ENCODE data around the gene PDE8A. TPM values are rescaled to one million over a fixed set of nuclear protein-coding genes. Genes with fewer than 3 reads are reported as not detected.

The PDE8A gene
- total RNA-seq, 2 donors from 2014 or later, result 63.3 to 85.3 TPM

DNA sequence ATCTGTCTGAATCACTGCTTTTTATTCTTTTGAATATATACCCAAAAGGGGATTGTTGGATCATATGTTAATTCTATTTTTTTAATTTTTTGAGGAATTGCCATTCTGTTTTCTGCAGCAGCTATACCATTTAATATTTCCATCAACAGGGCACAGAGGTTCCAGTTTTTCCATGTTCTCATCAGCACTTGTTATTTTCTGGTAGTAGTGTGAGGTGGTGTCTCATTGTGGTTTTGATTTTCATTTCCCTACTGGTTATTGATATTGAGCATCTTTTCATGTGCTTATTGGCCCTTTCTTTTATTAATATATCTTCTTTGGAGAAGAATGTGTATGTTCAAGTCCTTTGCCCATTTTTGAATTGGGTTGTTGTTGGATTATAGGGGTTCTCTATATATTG is 68.1 kb downstream of the PDE8A start:
- intact Hi-C loops (cut with DNase I), result no loop called here
- H3K36me3 ChIP-seq, result no peaks in the 10 kb centered on the region

DNA sequence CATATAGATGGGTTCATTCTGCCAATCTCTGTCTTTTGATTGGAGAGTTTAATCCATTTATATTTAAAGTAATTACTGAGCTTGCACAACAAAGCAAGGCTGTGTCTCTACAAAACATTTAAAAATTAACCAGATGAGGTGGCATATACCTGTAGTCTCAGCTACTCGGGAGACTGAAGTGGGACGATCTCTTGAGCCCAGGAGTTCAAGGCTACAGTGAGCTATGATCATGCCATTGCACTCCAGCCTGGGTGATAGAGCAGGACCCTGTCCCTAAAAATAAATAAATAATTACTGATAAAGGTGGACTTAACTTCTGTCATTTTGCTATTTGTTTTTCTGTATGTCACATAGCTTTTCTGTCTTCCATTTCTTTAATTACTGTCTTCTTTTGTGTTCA is 78.1 kb downstream of the PDE8A start:
- H3K4me1 ChIP-seq, result no peaks in the 10 kb centered on the region
- H3K27ac ChIP-seq, result no peak overlapping the region
- DNase-seq, result no peak
- no peaks in the 10 kb centered on the region for H3K9me3 ChIP-seq
- H3K36me3 ChIP-seq, result no peaks in the 10 kb centered on the region
- H3K9ac ChIP-seq (ENCODE audit: low read depth in 2 of 2, low read length in 2 of 2), result no peak overlapping the region
- H3K27me3 ChIP-seq, result no peaks in the 10 kb centered on the region
- TF ChIP-seq, protein P1, sequence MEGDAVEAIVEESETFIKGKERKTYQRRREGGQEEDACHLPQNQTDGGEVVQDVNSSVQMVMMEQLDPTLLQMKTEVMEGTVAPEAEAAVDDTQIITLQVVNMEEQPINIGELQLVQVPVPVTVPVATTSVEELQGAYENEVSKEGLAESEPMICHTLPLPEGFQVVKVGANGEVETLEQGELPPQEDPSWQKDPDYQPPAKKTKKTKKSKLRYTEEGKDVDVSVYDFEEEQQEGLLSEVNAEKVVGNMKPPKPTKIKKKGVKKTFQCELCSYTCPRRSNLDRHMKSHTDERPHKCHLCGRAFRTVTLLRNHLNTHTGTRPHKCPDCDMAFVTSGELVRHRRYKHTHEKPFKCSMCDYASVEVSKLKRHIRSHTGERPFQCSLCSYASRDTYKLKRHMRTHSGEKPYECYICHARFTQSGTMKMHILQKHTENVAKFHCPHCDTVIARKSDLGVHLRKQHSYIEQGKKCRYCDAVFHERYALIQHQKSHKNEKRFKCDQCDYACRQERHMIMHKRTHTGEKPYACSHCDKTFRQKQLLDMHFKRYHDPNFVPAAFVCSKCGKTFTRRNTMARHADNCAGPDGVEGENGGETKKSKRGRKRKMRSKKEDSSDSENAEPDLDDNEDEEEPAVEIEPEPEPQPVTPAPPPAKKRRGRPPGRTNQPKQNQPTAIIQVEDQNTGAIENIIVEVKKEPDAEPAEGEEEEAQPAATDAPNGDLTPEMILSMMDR (IDR thresholded peaks at IDR 0.05), result no peak
- H3K4me3 ChIP-seq, result no peak overlapping the region
- intact Hi-C loops (cut with DNase I), result no loop called here

More for the DNA sequence above, 68.1 kb downstream of the PDE8A start:
- Histone ChIP-seq H3K4me3 (no peak overlapping the region), H3K4me1 (peaks cover 4% of the 10 kb centered on the region), H3K27ac (no peak overlapping the region), H3K9ac (ENCODE audit: low read depth in 2 of 2, low read length in 2 of 2) (no peak overlapping the region), H3K9me3 (no peaks in the 10 kb centered on the region), H3K27me3 (no peaks in the 10 kb centered on the region)
- DNase-seq, result no peak
- TF ChIP-seq, protein P1 (IDR thresholded peaks at IDR 0.05), result no peak

DNA sequence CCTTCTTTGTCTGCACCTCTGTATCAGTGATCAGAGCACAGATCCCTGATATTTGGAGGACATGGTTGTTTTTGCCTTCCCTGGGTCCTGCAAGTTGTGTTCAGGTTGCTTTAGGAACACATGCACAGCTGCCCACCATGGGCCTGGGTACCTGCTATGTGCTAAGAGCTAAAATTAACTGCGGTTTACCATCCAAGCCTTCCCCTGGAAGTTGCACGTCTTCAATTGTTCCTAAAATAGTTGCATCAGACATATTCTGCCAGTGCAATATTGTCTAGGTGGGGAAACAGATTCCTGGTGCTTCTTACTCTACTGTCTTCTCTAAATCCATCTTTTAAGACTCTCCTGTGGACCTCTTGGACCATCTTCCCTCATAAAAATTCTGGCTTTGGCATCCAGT is 80.9 kb downstream of the PDE8A start:
- intact Hi-C loops (cut with DNase I), result no loop called here
- H3K9ac ChIP-seq (ENCODE audit: low read depth in 2 of 2, low read length in 2 of 2), result no peak overlapping the region

DNA sequence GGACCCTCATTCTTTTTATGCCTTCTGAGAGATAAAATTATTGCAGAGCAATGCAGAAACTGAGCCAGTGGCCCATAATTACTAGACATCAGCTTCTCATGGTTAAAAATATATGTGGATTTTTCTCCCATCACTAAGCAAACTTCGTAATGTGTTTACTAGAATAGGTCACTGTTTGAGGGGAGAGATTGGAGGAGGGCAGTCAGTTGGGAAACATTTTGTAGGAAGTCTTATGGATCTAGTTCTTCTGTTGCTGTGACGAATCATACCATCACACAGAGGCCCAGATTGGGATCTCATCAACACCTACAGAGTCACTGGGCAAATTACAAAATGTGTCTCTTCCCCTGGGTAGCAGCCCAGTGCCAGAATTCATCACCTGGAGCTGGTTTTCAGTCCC is 81.4 kb downstream of the PDE8A start:
- H3K4me3 ChIP-seq, result no peak overlapping the region
- no peaks in the 10 kb centered on the region for H3K36me3 ChIP-seq
- H3K27ac ChIP-seq, result no peak overlapping the region
- no peak overlapping the region for H3K9ac ChIP-seq (ENCODE audit: low read depth in 2 of 2, low read length in 2 of 2)
- no peaks in the 10 kb centered on the region for H3K27me3 ChIP-seq
- TF ChIP-seq, protein P1 (IDR thresholded peaks at IDR 0.05), result no peak
- no peaks in the 10 kb centered on the region for H3K9me3 ChIP-seq
- intact Hi-C loops (cut with DNase I), result no loop called here
- DNase-seq, result no peak
- H3K4me1 ChIP-seq, result no peaks in the 10 kb centered on the region

More for the DNA sequence above, 80.9 kb downstream of the PDE8A start:
- H3K36me3 ChIP-seq, result no peaks in the 10 kb centered on the region
- H3K4me1 ChIP-seq, result no peaks in the 10 kb centered on the region
- TF ChIP-seq, protein P1 (IDR thresholded peaks at IDR 0.05), result no peak
- no peak overlapping the region for H3K4me3 ChIP-seq
- no peaks in the 10 kb centered on the region for H3K27me3 ChIP-seq
- no peak overlapping the region for H3K27ac ChIP-seq
- DNase-seq, result no peak
- H3K9me3 ChIP-seq, result no peaks in the 10 kb centered on the region

DNA sequence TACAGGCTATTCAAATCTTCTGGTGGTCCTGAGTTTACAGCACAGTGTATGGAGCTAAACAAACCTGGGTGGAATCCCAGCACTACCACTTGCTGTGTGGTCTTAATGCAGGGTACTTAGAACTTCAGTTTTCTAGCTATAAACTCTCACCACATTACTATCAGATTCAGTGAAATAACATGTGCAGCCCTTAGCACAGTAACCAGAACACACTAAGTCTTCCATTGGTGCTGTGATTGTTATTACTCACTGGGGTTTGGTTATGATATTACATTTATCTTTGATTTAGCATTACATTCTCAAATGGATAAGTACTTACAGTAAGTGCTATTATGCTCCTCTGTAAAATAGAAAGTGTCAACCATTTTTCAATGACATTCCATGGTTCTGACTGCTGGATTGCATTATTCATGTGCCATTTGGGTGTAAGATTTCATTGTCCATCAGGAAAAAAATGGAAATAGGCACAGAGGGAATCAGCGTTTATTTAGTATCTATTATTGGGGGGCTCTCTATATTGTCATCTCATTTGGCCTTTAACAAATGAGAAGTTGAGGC is 81.9 kb downstream of the PDE8A start:
- Histone ChIP-seq H3K27me3 (no peaks in the 10 kb centered on the region), H3K36me3 (no peaks in the 10 kb centered on the region), H3K4me3 (no peak overlapping the region), H3K27ac (no peak overlapping the region), H3K9ac (ENCODE audit: low read depth in 2 of 2, low read length in 2 of 2) (no peak overlapping the region), H3K4me1 (no peaks in the 10 kb centered on the region), H3K9me3 (no peaks in the 10 kb centered on the region)
- intact Hi-C loops (cut with DNase I), result no loop called here
- DNase-seq, result no peak
- TF ChIP-seq, protein P1 (IDR thresholded peaks at IDR 0.05), result no peak
